Measurements from ENCODE around the gene BRAP. TPM values are rescaled to one million over a fixed set of nuclear protein-coding genes. Genes with fewer than 3 reads are reported as not detected.
"Not testable (repeated sequence)": the region's sequence is repeated elsewhere in the genome, so short reads cannot be mapped to it uniquely, and the experiment has no call there.

Gene BRAP
- total RNA-seq (2014; rRNA removed; shearing (Covaris generic)), result 25.1 and 27.6 TPM in 2 replicates
- polyA plus RNA-seq (2015; cell fraction: cytosol; rRNA removed), result 14.3 and 23.3 TPM in 2 replicates
- polyA plus RNA-seq (2015; cell fraction: nucleus; rRNA removed), result 9.9 and 12.7 TPM in 2 replicates

GRCh38 chr12:111685811-111686573, at the start of gene BRAP, which contains the start of gene ACAD10:
BRAP (minus strand) TSS chr12:111685956; CDS start chr12:111685792, 164 bp downstream.
ACAD10 (plus strand) TSS chr12:111686053; CDS start chr12:111692710, 6,657 bp downstream.
- in situ Hi-C loops (cut with HindIII; ENCODE audit: low pct_unique_long_range_greater_than_20kb, low sequenced_read_pairs), result no loop called here
- DNase-seq (ENCODE audit: low read depth, low spot score), result peak; percentile 94

GRCh38 chr12:111733340-111733915, 47.7 kb upstream of the BRAP start:
- in situ Hi-C loops (cut with HindIII; ENCODE audit: low pct_unique_long_range_greater_than_20kb, low sequenced_read_pairs), result no loop called here
- DNase-seq (ENCODE audit: low read depth, low spot score), result no peak

GRCh38 chr12:111732786-111733185, 47.0 kb upstream of the BRAP start:
- in situ Hi-C loops (cut with HindIII; ENCODE audit: low pct_unique_long_range_greater_than_20kb, low sequenced_read_pairs), result no loop called here
- no peak for DNase-seq (ENCODE audit: low read depth, low spot score)

GRCh38 chr12:111730420-111730819, 44.7 kb upstream of the BRAP start:
- in situ Hi-C loops (cut with HindIII; ENCODE audit: low pct_unique_long_range_greater_than_20kb, low sequenced_read_pairs), result no loop called here
- no peak for DNase-seq (ENCODE audit: low read depth, low spot score)

- in situ Hi-C loops (cut with HindIII; ENCODE audit: low pct_unique_long_range_greater_than_20kb, low sequenced_read_pairs), result no loop called here
- no peak for DNase-seq (ENCODE audit: low read depth, low spot score)
Observed at GRCh38 chr12:111728795-111729194, 43.0 kb upstream of the BRAP start.

GRCh38 chr12:111723646-111724360, 38.0 kb upstream of the BRAP start:
- in situ Hi-C loops (cut with HindIII; ENCODE audit: low pct_unique_long_range_greater_than_20kb, low sequenced_read_pairs); DNase-seq (ENCODE audit: low read depth, low spot score): not testable (repeated sequence)

- in situ Hi-C loops (cut with HindIII; ENCODE audit: low pct_unique_long_range_greater_than_20kb, low sequenced_read_pairs), result no loop called here
- DNase-seq (ENCODE audit: low read depth, low spot score), result no peak
Observed at GRCh38 chr12:111720457-111720856, 34.7 kb upstream of the BRAP start.

GRCh38 chr12:111719316-111719715, 33.6 kb upstream of the BRAP start:
- in situ Hi-C loops (cut with HindIII; ENCODE audit: low pct_unique_long_range_greater_than_20kb, low sequenced_read_pairs); DNase-seq (ENCODE audit: low read depth, low spot score): not testable (repeated sequence)

GRCh38 chr12:111715279-111715678, 29.5 kb upstream of the BRAP start:
- in situ Hi-C loops (cut with HindIII; ENCODE audit: low pct_unique_long_range_greater_than_20kb, low sequenced_read_pairs), result no loop called here
- DNase-seq (ENCODE audit: low read depth, low spot score), result no peak

GRCh38 chr12:111706145-111706544, 20.4 kb upstream of the BRAP start:
- in situ Hi-C loops (cut with HindIII; ENCODE audit: low pct_unique_long_range_greater_than_20kb, low sequenced_read_pairs), result no loop called here
- DNase-seq (ENCODE audit: low read depth, low spot score), result no peak

- in situ Hi-C loops (cut with HindIII; ENCODE audit: low pct_unique_long_range_greater_than_20kb, low sequenced_read_pairs), result no loop called here
- no peak for DNase-seq (ENCODE audit: low read depth, low spot score)
Observed at GRCh38 chr12:111705672-111706071, 19.9 kb upstream of the BRAP start.

- in situ Hi-C loops (cut with HindIII; ENCODE audit: low pct_unique_long_range_greater_than_20kb, low sequenced_read_pairs), result no loop called here
- no peak for DNase-seq (ENCODE audit: low read depth, low spot score)
Observed at GRCh38 chr12:111699962-111700361, 14.2 kb upstream of the BRAP start.

GRCh38 chr12:111693818-111694217, 8.1 kb upstream of the BRAP start:
- in situ Hi-C loops (cut with HindIII; ENCODE audit: low pct_unique_long_range_greater_than_20kb, low sequenced_read_pairs), result no loop called here
- no peak for DNase-seq (ENCODE audit: low read depth, low spot score)

- DNase-seq (ENCODE audit: low read depth, low spot score), result peak; percentile 49
- in situ Hi-C loops (cut with HindIII; ENCODE audit: low pct_unique_long_range_greater_than_20kb, low sequenced_read_pairs), result no loop called here
Observed at GRCh38 chr12:111692575-111693210, 6.9 kb upstream of the BRAP start.

- in situ Hi-C loops (cut with HindIII; ENCODE audit: low pct_unique_long_range_greater_than_20kb, low sequenced_read_pairs), result no loop called here
- no peak for DNase-seq (ENCODE audit: low read depth, low spot score)
Observed at GRCh38 chr12:111691262-111691661, 5.5 kb upstream of the BRAP start.

GRCh38 chr12:111687952-111688351, 2.2 kb upstream of the BRAP start:
- in situ Hi-C loops (cut with HindIII; ENCODE audit: low pct_unique_long_range_greater_than_20kb, low sequenced_read_pairs), result no loop called here
- no peak for DNase-seq (ENCODE audit: low read depth, low spot score)

GRCh38 chr12:111687255-111687654, 1.5 kb upstream of the BRAP start:
- no peak for DNase-seq (ENCODE audit: low read depth, low spot score)
- in situ Hi-C loops (cut with HindIII; ENCODE audit: low pct_unique_long_range_greater_than_20kb, low sequenced_read_pairs), result no loop called here

- in situ Hi-C loops (cut with HindIII; ENCODE audit: low pct_unique_long_range_greater_than_20kb, low sequenced_read_pairs), result no loop called here
Observed at GRCh38 chr12:111686574-111687105, 884 bp upstream of the BRAP start.

More at GRCh38 chr12:111686574-111687105, 884 bp upstream of the BRAP start:
- DNase-seq (ENCODE audit: low read depth, low spot score), result no peak

Data from SK-MEL-5 (cell line).